HepG2 (cell line): ENCODE data around the gene NIPAL1. TPM values are rescaled to one million over a fixed set of nuclear protein-coding genes. Genes with fewer than 3 reads are reported as not detected.

Experiments used
- ARID4A ChIP-seq: sonication (generic); formaldehyde crosslinking; IDR thresholded peaks from 2 replicates; pipeline ENCODE4 v1.5.0; 2020; ENCODE audit warnings: mild to moderate bottlenecking, missing genetic modification reagents, borderline replicate concordance
- BCLAF1 ChIP-seq: fragments of 450-650 bp; IDR thresholded peaks from 2 replicates; pipeline ENCODE4 v1.6.1; 2017; ENCODE audit warnings: mild to moderate bottlenecking
- CEBPB ChIP-seq: IDR thresholded peaks from 2 replicates; pipeline ENCODE4 v1.6.1; 2011; ENCODE audit warnings: low read depth, low read length, improper control_type of control experiment, borderline replicate concordance
- CREB1 ChIP-seq, 2 experiments: fragments of 450-650 bp in 1 of 2; IDR thresholded peaks; 2 replicates each; pipeline ENCODE4 v1.6.1; 2016 to 2017; ENCODE audit warnings: control low read depth in 1 of 2, mild to moderate bottlenecking in 1 of 2, missing compliant biosample characterization in 1 of 2, missing genetic modification characterization in 1 of 2
- FOXA3 ChIP-seq: IDR thresholded peaks from 2 replicates; pipeline ENCODE4 v1.6.1; 2016; ENCODE audit warnings: missing genetic modification reagents, missing compliant biosample characterization
- FOXJ3 ChIP-seq: sonication (generic); formaldehyde crosslinking; IDR thresholded peaks from 2 replicates; pipeline ENCODE4 v1.4.0; 2020; ENCODE audit warnings: missing genetic modification reagents, mild to moderate bottlenecking, borderline replicate concordance
- GABPB1 ChIP-seq: IDR thresholded peaks from 2 replicates; pipeline ENCODE4 v1.6.1; 2016; ENCODE audit warnings: mild to moderate bottlenecking, missing genetic modification reagents, moderate library complexity, missing compliant biosample characterization
- HDAC2 ChIP-seq: sonication (generic); formaldehyde crosslinking; IDR thresholded peaks from 2 replicates; pipeline ENCODE4 v1.4.0; 2020; ENCODE audit warnings: missing genetic modification reagents
- LCORL ChIP-seq, 2 experiments: fragments of 450-650 bp in 1 of 2; sonication (generic) in 1 of 2; formaldehyde crosslinking in 1 of 2; IDR thresholded peaks; 2 replicates each; pipeline versions ENCODE4 v1.5.0 to v1.6.1; 2017 to 2020; ENCODE audit warnings: antibody characterized with exemption in 1 of 2, missing genetic modification reagents in 1 of 2
- MIER3 ChIP-seq: IDR thresholded peaks from 2 replicates; pipeline ENCODE4 v1.6.1; 2016; ENCODE audit warnings: missing compliant biosample characterization, borderline replicate concordance
- PPARG ChIP-seq: conservative IDR thresholded peaks from 2 replicates; pipeline ENCODE4 v1.6.1; 2016; ENCODE audit warnings: missing biosample characterization, missing genetic modification reagents
- REPIN1 ChIP-seq: sonication (generic); formaldehyde crosslinking; IDR thresholded peaks from 2 replicates; pipeline ENCODE4 v1.8.0; 2022; ENCODE audit warnings: missing genetic modification reagents, low read depth, mild to moderate bottlenecking, borderline replicate concordance
- SAP130 ChIP-seq: IDR thresholded peaks from 2 replicates; pipeline ENCODE4 v1.6.1; 2016; ENCODE audit warnings: low read depth
- ZNF10 ChIP-seq: sonication (generic); formaldehyde crosslinking; IDR thresholded peaks from 2 replicates; pipeline ENCODE4 v1.4.0; 2020; ENCODE audit warnings: mild to moderate bottlenecking, low read depth, missing genetic modification reagents, borderline replicate concordance
- ZNF326 ChIP-seq: sonication (generic); formaldehyde crosslinking; IDR thresholded peaks from 2 replicates; pipeline ENCODE4 v1.4.0; 2020; ENCODE audit warnings: missing genetic modification reagents, borderline replicate concordance
- ZNF329 ChIP-seq: sonication (generic); formaldehyde crosslinking; IDR thresholded peaks from 2 replicates; pipeline ENCODE4 v1.9.0; 2021; ENCODE audit warnings: low read depth, mild to moderate bottlenecking, missing genetic modification reagents
- ZNF367 ChIP-seq: sonication (generic); formaldehyde crosslinking; IDR thresholded peaks from 2 replicates; pipeline ENCODE4 v1.4.0; 2020; ENCODE audit warnings: missing genetic modification reagents, borderline replicate concordance
- ZNF747 ChIP-seq: sonication (generic); formaldehyde crosslinking; IDR thresholded peaks from 2 replicates; pipeline ENCODE4 v1.8.1; 2023; ENCODE audit warnings: missing genetic modification reagents, mild to moderate bottlenecking, borderline replicate concordance
- polyA plus RNA-seq, 8 experiments: library from polyadenylated mRNA; depleted of rRNA in 3 of 8; stranded (reverse) in 7 of 8; unstranded in 1 of 8; fragments of >200 nt; fragmentation: Illumina TruSeq in 4 of 8; extraction: Trizol in 4 of 8; gene quantifications; 2 replicates each; pipeline versions ENCODE4 v1.2.1 to v1.2.3, GENCODE V29; 2011 to 2016; ENCODE audit warnings: low read depth in 4 of 8, missing spikeins in 1 of 8, mixed read lengths in 1 of 8; ENCODE audit not compliant: insufficient read depth in 1 of 8
- total RNA-seq, 5 experiments: library from RNA; depleted of rRNA; stranded (reverse); fragments of >200 nt; fragmentation: Illumina TruSeq; extraction: Trizol; gene quantifications; 2 replicates each; pipeline ENCODE4 v1.2.3, GENCODE V29; 2016; ENCODE audit warnings: low read depth in 1 of 5
- TF ChIP-seq, protein P1 (sequence below): fragments of 450-650 bp; IDR thresholded peaks from 2 replicates; pipeline ENCODE4 v1.6.1; 2016
- TF ChIP-seq, protein P2 (sequence below): sonication (generic); formaldehyde crosslinking; conservative IDR thresholded peaks from 2 replicates; pipeline ENCODE4 v1.8.0; 2022; ENCODE audit warnings: low read depth, missing genetic modification reagents

NIPAL1 gene
- total and polyA plus RNA-seq, 2 of the 13 experiments (the other 11 are each of a cell fraction or from before 2014, with no cell fraction given) = 1.4 to 3.4 TPM

DNA sequence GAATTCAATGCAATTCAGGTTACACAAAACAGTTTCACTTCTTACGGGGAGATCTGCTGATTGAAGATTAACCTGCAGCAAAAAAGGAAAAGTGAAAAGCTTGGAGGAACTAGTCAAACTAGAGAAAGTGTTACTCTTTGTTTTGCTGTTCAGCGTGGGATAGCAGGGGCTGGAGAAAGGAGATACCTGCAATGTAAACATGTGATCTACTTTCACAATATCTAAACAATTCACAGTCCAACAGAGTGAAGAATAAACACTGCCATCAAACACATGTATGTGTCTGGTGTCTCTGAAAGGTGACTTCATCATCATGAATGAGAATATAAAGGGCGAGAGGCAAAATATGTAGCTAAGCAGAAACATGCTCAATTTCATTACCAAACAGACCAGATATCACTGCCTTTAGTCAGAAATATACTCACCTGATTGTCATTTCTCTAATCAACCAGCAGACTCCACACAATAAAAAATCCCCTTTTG lies 26.4 kb downstream of the NIPAL1 start (continued):
- TF ChIP-seq, protein P1, sequence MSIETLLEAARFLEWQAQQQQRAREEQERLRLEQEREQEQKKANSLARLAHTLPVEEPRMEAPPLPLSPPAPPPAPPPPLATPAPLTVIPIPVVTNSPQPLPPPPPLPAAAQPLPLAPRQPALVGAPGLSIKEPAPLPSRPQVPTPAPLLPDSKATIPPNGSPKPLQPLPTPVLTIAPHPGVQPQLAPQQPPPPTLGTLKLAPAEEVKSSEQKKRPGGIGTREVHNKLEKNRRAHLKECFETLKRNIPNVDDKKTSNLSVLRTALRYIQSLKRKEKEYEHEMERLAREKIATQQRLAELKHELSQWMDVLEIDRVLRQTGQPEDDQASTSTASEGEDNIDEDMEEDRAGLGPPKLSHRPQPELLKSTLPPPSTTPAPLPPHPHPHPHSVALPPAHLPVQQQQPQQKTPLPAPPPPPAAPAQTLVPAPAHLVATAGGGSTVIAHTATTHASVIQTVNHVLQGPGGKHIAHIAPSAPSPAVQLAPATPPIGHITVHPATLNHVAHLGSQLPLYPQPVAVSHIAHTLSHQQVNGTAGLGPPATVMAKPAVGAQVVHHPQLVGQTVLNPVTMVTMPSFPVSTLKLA = peak; percentile 25; the same call in 1 of the 2 replicates
- peak; percentile 58; the same call in 1 of the 2 replicates for TF ChIP-seq MIER3 (CRISPR knock-in tag)
- peak; percentile 54; the same call in 1 of the 2 replicates for TF ChIP-seq PPARG (CRISPR knock-in tag)
- peak; percentile 44; the same call in 1 of the 2 replicates for TF ChIP-seq ARID4A (CRISPR knock-in tag)
- peak; percentile 56 for TF ChIP-seq HDAC2 (CRISPR knock-in tag)
- TF ChIP-seq REPIN1 (CRISPR knock-in tag) = no peak
- peak; percentile 83 for TF ChIP-seq CEBPB
- peak; percentile 60 for TF ChIP-seq SAP130
- TF ChIP-seq ZNF10 = no peak
- TF ChIP-seq ZNF367 = no peak
- peak; percentile 98 for TF ChIP-seq FOXA3
- no peak for TF ChIP-seq BCLAF1
- no peak for TF ChIP-seq CREB1 (IDR thresholded peaks at IDR 0.05)
- TF ChIP-seq CREB1 (CRISPR knock-in tag; IDR thresholded peaks at IDR 0.05) = peak; percentile 53; the same call in 1 of the 2 replicates
- TF ChIP-seq GABPB1 (CRISPR knock-in tag) = no peak
- no peak for TF ChIP-seq ZNF329 (CRISPR knock-in tag)
- TF ChIP-seq ZNF326 (CRISPR knock-in tag) = no peak
- TF ChIP-seq FOXJ3 (CRISPR knock-in tag) = peak; percentile 87; the same call in 1 of the 2 replicates
- TF ChIP-seq, protein P2, sequence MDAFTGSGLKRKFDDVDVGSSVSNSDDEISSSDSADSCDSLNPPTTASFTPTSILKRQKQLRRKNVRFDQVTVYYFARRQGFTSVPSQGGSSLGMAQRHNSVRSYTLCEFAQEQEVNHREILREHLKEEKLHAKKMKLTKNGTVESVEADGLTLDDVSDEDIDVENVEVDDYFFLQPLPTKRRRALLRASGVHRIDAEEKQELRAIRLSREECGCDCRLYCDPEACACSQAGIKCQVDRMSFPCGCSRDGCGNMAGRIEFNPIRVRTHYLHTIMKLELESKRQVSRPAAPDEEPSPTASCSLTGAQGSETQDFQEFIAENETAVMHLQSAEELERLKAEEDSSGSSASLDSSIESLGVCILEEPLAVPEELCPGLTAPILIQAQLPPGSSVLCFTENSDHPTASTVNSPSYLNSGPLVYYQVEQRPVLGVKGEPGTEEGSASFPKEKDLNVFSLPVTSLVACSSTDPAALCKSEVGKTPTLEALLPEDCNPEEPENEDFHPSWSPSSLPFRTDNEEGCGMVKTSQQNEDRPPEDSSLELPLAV (CRISPR knock-in tag) = no peak
- TF ChIP-seq LCORL (IDR thresholded peaks at IDR 0.05) = no peak
- peak; percentile 72 for TF ChIP-seq LCORL (CRISPR knock-in tag; IDR thresholded peaks at IDR 0.05)
- no peak for TF ChIP-seq ZNF747 (CRISPR knock-in tag)
